HL-60 (cell line): ENCODE measurements around the gene SH2D3C.

Source experiments
- DNase-seq, 2 experiments: peaks; one replicate each; pipeline ENCODE4 v3.0.0-alpha.2; 2010 to 2020; ENCODE audit warnings: low read depth in 1 of 2, low spot score in 1 of 2
- H3K27ac ChIP-seq: fragments of 250-450 bp; sonication (Bioruptor Pico); replicated peaks from 2 replicates; pipeline ENCODE4 v1.5.1; 2020; ENCODE audit warnings: mild to moderate bottlenecking, moderate library complexity
- H3K27me3 ChIP-seq: fragments of 250-450 bp; sonication (Bioruptor Pico); 2 replicates; pipeline ENCODE4 v1.5.1; 2021; ENCODE audit warnings: mild to moderate bottlenecking, moderate library complexity; ENCODE audit not compliant: insufficient read depth, poor library complexity, severe bottlenecking
- H3K4me3 ChIP-seq: replicated peaks from 2 replicates; pipeline ENCODE4 v1.5.1; 2011; ENCODE audit warnings: mild to moderate bottlenecking, control low read depth, low read length; ENCODE audit not compliant: insufficient read depth
- GABPA ChIP-seq: IDR thresholded peaks from 2 replicates; pipeline ENCODE4 v1.6.1; 2012; ENCODE audit warnings: low read depth
- POLR2AphosphoS5 ChIP-seq: IDR thresholded peaks from 2 replicates; pipeline ENCODE4 v1.6.1; 2012; ENCODE audit warnings: low read depth
- SPI1 ChIP-seq: IDR thresholded peaks from 2 replicates; pipeline ENCODE4 v1.6.1; 2012; ENCODE audit warnings: low read depth, mild to moderate bottlenecking, borderline replicate concordance
- TF ChIP-seq, protein P1 (sequence below): IDR thresholded peaks from 2 replicates; pipeline ENCODE4 v1.6.1; 2012; ENCODE audit warnings: low read depth; ENCODE audit not compliant: insufficient replicate concordance
- TF ChIP-seq, protein P2 (sequence below): IDR thresholded peaks from one replicate; pipeline ENCODE4 v1.5.1; 2011; ENCODE audit warnings: low read length, control low read depth, inconsistent platforms; ENCODE audit not compliant: insufficient read depth

SH2D3C gene

DNA sequence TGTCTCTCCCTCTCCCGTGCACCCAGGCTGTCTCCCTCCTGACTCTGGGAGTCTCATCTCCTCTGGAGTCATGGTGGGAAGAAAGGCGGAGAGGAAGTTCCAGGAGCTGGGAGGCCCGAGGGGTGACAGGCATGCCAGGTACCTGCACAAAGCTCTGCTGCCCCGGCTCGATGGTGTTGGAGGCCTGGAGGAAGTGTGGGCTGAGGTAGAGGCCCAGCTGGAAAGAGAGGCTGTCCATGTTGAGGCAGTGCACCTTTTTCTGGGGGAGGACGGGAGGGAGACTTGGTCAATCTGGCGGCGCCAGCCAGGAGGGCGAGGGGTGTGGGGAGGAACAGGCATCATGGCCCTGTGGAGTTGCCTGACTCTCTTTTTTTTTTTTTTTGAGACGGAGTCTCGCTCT, 40.1 kb upstream of the SH2D3C start:
- H3K4me3 ChIP-seq: no peak overlapping the region
- TF ChIP-seq SPI1 (no peak), POLR2AphosphoS5 (no peak), GABPA (no peak)
- TF ChIP-seq, protein P1, sequence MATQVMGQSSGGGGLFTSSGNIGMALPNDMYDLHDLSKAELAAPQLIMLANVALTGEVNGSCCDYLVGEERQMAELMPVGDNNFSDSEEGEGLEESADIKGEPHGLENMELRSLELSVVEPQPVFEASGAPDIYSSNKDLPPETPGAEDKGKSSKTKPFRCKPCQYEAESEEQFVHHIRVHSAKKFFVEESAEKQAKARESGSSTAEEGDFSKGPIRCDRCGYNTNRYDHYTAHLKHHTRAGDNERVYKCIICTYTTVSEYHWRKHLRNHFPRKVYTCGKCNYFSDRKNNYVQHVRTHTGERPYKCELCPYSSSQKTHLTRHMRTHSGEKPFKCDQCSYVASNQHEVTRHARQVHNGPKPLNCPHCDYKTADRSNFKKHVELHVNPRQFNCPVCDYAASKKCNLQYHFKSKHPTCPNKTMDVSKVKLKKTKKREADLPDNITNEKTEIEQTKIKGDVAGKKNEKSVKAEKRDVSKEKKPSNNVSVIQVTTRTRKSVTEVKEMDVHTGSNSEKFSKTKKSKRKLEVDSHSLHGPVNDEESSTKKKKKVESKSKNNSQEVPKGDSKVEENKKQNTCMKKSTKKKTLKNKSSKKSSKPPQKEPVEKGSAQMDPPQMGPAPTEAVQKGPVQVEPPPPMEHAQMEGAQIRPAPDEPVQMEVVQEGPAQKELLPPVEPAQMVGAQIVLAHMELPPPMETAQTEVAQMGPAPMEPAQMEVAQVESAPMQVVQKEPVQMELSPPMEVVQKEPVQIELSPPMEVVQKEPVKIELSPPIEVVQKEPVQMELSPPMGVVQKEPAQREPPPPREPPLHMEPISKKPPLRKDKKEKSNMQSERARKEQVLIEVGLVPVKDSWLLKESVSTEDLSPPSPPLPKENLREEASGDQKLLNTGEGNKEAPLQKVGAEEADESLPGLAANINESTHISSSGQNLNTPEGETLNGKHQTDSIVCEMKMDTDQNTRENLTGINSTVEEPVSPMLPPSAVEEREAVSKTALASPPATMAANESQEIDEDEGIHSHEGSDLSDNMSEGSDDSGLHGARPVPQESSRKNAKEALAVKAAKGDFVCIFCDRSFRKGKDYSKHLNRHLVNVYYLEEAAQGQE: no peak
- TF ChIP-seq, protein P2, sequence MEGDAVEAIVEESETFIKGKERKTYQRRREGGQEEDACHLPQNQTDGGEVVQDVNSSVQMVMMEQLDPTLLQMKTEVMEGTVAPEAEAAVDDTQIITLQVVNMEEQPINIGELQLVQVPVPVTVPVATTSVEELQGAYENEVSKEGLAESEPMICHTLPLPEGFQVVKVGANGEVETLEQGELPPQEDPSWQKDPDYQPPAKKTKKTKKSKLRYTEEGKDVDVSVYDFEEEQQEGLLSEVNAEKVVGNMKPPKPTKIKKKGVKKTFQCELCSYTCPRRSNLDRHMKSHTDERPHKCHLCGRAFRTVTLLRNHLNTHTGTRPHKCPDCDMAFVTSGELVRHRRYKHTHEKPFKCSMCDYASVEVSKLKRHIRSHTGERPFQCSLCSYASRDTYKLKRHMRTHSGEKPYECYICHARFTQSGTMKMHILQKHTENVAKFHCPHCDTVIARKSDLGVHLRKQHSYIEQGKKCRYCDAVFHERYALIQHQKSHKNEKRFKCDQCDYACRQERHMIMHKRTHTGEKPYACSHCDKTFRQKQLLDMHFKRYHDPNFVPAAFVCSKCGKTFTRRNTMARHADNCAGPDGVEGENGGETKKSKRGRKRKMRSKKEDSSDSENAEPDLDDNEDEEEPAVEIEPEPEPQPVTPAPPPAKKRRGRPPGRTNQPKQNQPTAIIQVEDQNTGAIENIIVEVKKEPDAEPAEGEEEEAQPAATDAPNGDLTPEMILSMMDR: no peak
- no peak overlapping the region for H3K27ac ChIP-seq
- no peak for DNase-seq
- no peaks in the 10 kb centered on the region for H3K27me3 ChIP-seq

GRCh38 chr9:127817881-127818434, 39.5 kb upstream of the SH2D3C start:
- Histone ChIP-seq H3K27me3 (no peaks in the 10 kb centered on the region), H3K4me3 (no peak overlapping the region), H3K27ac (no peak overlapping the region)
- DNase-seq: no peak
- TF ChIP-seq SPI1 (no peak), POLR2AphosphoS5 (no peak), GABPA (no peak)
- TF ChIP-seq, protein P2: no peak
- TF ChIP-seq, protein P1: no peak

DNA sequence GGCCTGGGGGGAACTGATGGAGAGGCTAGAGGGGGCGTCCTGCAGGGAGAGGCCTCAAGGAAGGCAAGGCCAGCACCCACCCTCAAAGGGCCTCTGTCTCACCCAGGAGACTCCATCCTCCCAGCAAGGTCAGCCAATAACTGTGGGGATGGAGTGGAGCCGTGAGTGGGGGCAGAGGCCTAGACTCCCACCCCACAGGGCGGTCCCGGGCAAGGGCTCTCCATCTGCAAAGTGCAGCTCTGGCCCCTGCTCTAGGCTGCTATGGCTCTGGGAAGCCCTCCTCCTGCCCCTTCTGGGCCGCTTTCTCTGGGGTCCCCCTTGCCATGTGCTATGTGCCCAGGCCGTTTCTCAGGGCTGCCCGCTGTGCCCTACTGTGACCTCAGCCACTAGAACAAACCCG, 38.3 kb upstream of the SH2D3C start:
- DNase-seq: no peak
- Histone ChIP-seq H3K27me3 (no peaks in the 10 kb centered on the region), H3K27ac (no peak overlapping the region), H3K4me3 (no peak overlapping the region)
- no peak for TF ChIP-seq GABPA
- TF ChIP-seq POLR2AphosphoS5: no peak; the same call in 1 of the 2 replicates
- TF ChIP-seq, protein P1: no peak
- TF ChIP-seq, protein P2: no peak
